Testis (tissue), 3 donors: Measurements from ENCODE around the gene FBXL17. TPM values are rescaled to one million over a fixed set of nuclear protein-coding genes. Genes with fewer than 3 reads are reported as not detected.

ENCODE experiments used
- DNase-seq: peaks from one replicate; pipeline ENCODE4 v3.0.0-alpha.2; 2019
- H3K27ac ChIP-seq, 2 donors: fragments of 200-600 bp; sonication (generic); one replicate each; pipeline ENCODE4 v1.5.1; 2019
- H3K27me3 ChIP-seq: fragments of 200-600 bp; sonication (generic); one replicate; pipeline ENCODE4 v1.5.1; 2019
- H3K36me3 ChIP-seq: fragments of 200-600 bp; sonication (generic); one replicate; pipeline ENCODE4 v1.5.1; 2017; ENCODE audit warnings: low read depth; ENCODE audit errors: missing control alignments
- H3K4me1 ChIP-seq: fragments of 200-600 bp; sonication (generic); one replicate; pipeline ENCODE4 v1.5.1; 2019
- H3K4me3 ChIP-seq, 2 donors: fragments of 200-600 bp; sonication (generic); one replicate each; pipeline ENCODE4 v1.5.1; 2017 to 2019
- H3K9me3 ChIP-seq: fragments of 200-600 bp; sonication (generic); one replicate; pipeline ENCODE4 v1.5.1; 2017
- CTCF ChIP-seq, 3 experiments: fragments of 450-650 bp in 2 of 3; fragments of 200-600 bp in 1 of 3; sonication (generic) in 1 of 3; IDR thresholded peaks; one replicate each; pipeline ENCODE4 v1.5.1; 2016 to 2019; ENCODE audit warnings: antibody characterized with exemption in 3 of 3, mild to moderate bottlenecking in 2 of 3, moderate library complexity in 1 of 3
- POLR2A ChIP-seq: fragments of 450-650 bp; IDR thresholded peaks from one replicate; pipeline ENCODE4 v1.6.1; 2017; ENCODE audit warnings: antibody characterized with exemption, mild to moderate bottlenecking, moderate library complexity
- WGBS, 2 donors: methylation state at CpG; one replicate each; pipeline ENCODE4 v1.1.5; 2018; 5-methylcytosine and 5-hydroxymethylcytosine counted together
- intact Hi-C: fragments of 100-400 bp; cut with DNase I; formaldehyde crosslinking; loops from one replicate; pipeline ENCODE4 v1.15.1; 2023; ENCODE audit warnings: low total_unique reads
- polyA plus RNA-seq: library from polyadenylated mRNA; stranded (reverse); fragments of 350-450 nt; fragmentation: Illumina TruSeq; extraction: RNeasy Lipid Tissue Mini Kit (QIAGEN cat#74804); gene quantifications from one replicate; pipeline ENCODE4 v1.2.3, GENCODE V29; 2014; ENCODE audit warnings: low read depth, low replicate concordance; ENCODE audit not compliant: insufficient read depth
- total RNA-seq, 2 donors: library from RNA; depleted of rRNA; stranded (reverse); fragments of >200 nt; gene quantifications; one replicate each; pipeline ENCODE4 v1.2.3, GENCODE V29; 2016

Gene FBXL17
- total and polyA plus RNA-seq, 3 donors from 2014 or later: 20.7 to 25.1 (median 22.6) TPM

- intact Hi-C loops: no loop called here
- Histone ChIP-seq H3K36me3 (no peaks in the 10 kb centered on the region), H3K27me3 (no peaks in the 10 kb centered on the region), H3K4me3 (no peak overlapping the region), H3K4me1 (no peaks in the 10 kb centered on the region), H3K27ac (no peak overlapping the region), H3K9me3 (no peaks in the 10 kb centered on the region)
- TF ChIP-seq POLR2A (no peak), CTCF (IDR thresholded peaks at IDR 0.05) (no peak)
- no peak for DNase-seq
- WGBS, 2 donors: 90 to 93% methylated on average over 2 of the region's 2 CpGs
Measured at GRCh38 chr5:108193021-108193795, 188.7 kb downstream of the FBXL17 start.

GRCh38 chr5:108184940-108185339 is 197.0 kb downstream of the FBXL17 start:
- H3K27me3 ChIP-seq: no peaks in the 10 kb centered on the region
- WGBS, 2 donors: 75 to 81% methylated on average over 3 of the region's 3 CpGs
- H3K27ac ChIP-seq: no peak overlapping the region
- no peak overlapping the region for H3K4me3 ChIP-seq
- intact Hi-C loops: no loop called here
- no peak for DNase-seq
- TF ChIP-seq POLR2A (no peak), CTCF (IDR thresholded peaks at IDR 0.05) (no peak)
- H3K9me3 ChIP-seq: no peaks in the 10 kb centered on the region
- no peaks in the 10 kb centered on the region for H3K4me1 ChIP-seq
- H3K36me3 ChIP-seq: no peaks in the 10 kb centered on the region

- intact Hi-C loops: no loop called here
- no peaks in the 10 kb centered on the region for H3K36me3 ChIP-seq
- H3K4me3 ChIP-seq: no peak overlapping the region
- DNase-seq: no peak
- no peaks in the 10 kb centered on the region for H3K9me3 ChIP-seq
- H3K27me3 ChIP-seq: no peaks in the 10 kb centered on the region
- H3K4me1 ChIP-seq: no peaks in the 10 kb centered on the region
- TF ChIP-seq CTCF (IDR thresholded peaks at IDR 0.05) (no peak), POLR2A (no peak)
- H3K27ac ChIP-seq: no peak overlapping the region
- 67 to 86% methylated on average over 7 of the region's 7 CpGs for WGBS, 2 donors
Measured at GRCh38 chr5:108181975-108182374, 199.9 kb downstream of the FBXL17 start.

GRCh38 chr5:108174286-108174685 is 207.6 kb downstream of the FBXL17 start:
- TF ChIP-seq POLR2A (no peak), CTCF (IDR thresholded peaks at IDR 0.05) (no peak)
- H3K4me1 ChIP-seq: no peaks in the 10 kb centered on the region
- H3K9me3 ChIP-seq: no peaks in the 10 kb centered on the region
- intact Hi-C loops: no loop called here
- H3K36me3 ChIP-seq: no peaks in the 10 kb centered on the region
- H3K27ac ChIP-seq: no peak overlapping the region
- H3K4me3 ChIP-seq: no peak overlapping the region
- no peak for DNase-seq
- no peaks in the 10 kb centered on the region for H3K27me3 ChIP-seq

- no peak overlapping the region for H3K27ac ChIP-seq
- H3K36me3 ChIP-seq: no peaks in the 10 kb centered on the region
- no peak overlapping the region for H3K4me3 ChIP-seq
- no peaks in the 10 kb centered on the region for H3K4me1 ChIP-seq
- H3K9me3 ChIP-seq: no peaks in the 10 kb centered on the region
- WGBS, 2 donors: 94 to 98% methylated on average over 6 of the region's 6 CpGs
- DNase-seq: no peak
- no peaks in the 10 kb centered on the region for H3K27me3 ChIP-seq
- TF ChIP-seq POLR2A: no peak
- TF ChIP-seq CTCF (IDR thresholded peaks at IDR 0.05): no peak
- intact Hi-C loops: no loop called here
Measured at GRCh38 chr5:108171759-108172158, 210.1 kb downstream of the FBXL17 start.
